AG10803 (cell line): ENCODE data around the gene CDH22.
A peak's percentile ranks its signal among the peaks of the same experiment; 100 is the strongest.

ENCODE experiments used
- DNase-seq: peaks from one replicate; pipeline ENCODE4 v3.0.0; 2010; ENCODE audit warnings: low read depth
- H3K4me3 ChIP-seq: 2 replicates; pipeline ENCODE4 v1.5.1; 2011; ENCODE audit warnings: mild to moderate bottlenecking, low read length, control low read depth
- TF ChIP-seq, protein P1 (sequence below): conservative IDR thresholded peaks from 2 replicates; pipeline ENCODE4 v1.5.1; 2011; ENCODE audit warnings: mild to moderate bottlenecking, low read length, control low read depth, inconsistent platforms

The CDH22 gene

DNA sequence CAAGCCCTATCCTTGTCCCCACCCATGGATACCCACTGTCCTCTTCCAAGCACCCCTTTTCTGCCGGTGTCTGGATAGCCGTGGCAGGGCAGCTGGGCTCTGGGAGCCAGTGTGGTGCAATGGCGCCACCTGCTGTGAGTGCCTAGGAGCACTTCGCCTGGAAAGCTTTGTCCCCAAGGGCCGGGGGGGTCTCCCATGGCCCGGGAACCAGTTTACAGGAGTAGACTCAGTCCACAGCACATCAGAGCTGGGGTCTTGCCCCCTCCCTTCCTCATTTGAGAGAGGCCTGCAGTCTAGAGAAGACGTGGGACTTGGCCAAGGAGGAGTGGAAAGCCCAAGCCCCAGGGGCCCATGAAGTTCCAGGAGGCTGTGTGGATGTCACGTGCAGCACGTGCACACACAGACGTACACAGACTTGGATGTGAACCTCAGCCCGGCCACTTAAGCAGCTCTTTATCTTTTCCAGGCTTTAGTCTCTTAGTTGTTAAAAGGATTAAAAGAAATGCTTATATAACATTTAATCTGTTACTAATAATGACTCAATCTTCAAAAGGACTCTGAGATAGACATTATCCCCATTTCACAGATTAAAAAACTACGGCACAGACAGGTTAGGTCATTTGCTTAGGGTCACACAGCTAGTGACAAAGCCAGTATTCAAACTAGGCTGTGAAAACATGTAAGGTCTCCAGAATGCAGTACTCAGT is 40.9 kb upstream of the CDH22 start:
- H3K4me3 ChIP-seq = no peak overlapping the region
- DNase-seq = peak; percentile 29
- TF ChIP-seq, protein P1, sequence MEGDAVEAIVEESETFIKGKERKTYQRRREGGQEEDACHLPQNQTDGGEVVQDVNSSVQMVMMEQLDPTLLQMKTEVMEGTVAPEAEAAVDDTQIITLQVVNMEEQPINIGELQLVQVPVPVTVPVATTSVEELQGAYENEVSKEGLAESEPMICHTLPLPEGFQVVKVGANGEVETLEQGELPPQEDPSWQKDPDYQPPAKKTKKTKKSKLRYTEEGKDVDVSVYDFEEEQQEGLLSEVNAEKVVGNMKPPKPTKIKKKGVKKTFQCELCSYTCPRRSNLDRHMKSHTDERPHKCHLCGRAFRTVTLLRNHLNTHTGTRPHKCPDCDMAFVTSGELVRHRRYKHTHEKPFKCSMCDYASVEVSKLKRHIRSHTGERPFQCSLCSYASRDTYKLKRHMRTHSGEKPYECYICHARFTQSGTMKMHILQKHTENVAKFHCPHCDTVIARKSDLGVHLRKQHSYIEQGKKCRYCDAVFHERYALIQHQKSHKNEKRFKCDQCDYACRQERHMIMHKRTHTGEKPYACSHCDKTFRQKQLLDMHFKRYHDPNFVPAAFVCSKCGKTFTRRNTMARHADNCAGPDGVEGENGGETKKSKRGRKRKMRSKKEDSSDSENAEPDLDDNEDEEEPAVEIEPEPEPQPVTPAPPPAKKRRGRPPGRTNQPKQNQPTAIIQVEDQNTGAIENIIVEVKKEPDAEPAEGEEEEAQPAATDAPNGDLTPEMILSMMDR = peak; percentile 66

DNA sequence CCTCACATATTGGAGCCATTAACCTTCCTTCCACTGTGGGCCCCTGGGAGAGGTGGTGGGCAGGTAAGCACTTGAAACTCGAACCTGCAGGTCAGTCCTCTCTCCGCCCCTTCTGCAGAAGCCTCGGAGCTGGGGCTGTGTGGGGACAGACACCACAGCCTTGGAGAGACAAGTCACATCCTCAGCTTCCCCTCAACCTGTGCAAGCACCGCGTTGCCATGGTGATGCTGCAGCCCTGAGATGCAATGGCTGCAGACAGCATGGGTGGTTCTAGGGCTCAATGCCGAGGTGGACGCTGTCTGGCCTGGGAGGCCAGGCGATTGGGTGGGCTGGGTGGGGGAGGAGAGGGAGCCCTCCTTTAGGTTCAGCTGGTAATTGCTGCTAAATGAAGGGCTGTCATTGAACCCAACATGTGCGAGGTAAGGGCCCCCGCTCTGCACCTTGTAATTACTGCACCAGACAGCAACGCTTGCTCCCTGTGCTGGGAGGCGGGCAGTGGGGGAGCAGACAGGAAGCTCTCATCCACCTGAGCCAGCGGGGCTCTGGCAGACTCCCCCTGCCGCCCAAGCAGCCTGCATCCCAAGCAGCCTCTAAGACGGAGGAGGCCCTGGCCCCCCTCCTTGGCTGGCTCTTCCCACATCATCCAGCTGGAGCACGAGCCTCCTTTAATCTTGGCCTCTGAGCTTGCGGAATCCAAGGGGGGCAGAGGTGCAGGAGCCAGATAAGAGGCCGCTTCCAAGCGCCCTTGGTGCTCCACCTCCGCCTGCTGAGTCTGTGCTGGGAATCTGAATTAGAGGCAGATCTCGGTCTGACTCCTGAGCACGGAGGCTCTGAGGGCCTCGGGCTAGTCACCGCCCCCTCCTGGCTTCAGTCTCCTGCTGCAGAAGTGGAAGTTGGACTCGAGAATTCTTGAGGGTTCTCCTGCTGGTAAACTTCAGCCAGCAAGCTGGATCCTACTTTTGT is 39.8 kb upstream of the CDH22 start:
- TF ChIP-seq, protein P1 = peak; percentile 44
- no peak overlapping the region for H3K4me3 ChIP-seq
- DNase-seq = peak; percentile 33

DNA sequence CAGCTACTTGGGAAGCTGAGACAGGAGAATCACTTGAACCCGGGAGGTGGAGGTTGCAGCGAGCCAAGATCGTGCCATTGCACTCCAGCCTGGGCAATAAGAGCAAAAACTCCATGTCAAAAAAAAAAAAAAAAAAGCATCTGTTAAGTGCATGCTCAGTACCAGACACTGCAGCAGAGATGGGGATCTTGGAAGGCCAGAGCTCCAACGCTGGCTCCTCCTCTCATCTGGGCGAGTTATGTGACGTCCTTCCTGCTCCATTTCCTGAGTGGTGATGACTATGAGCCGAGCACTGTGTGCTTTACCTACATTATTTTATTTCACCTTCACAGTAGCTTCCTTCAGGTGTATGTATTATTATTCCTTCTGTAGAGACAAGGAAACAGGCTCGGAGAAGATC is 38.5 kb upstream of the CDH22 start:
- no peak overlapping the region for H3K4me3 ChIP-seq
- DNase-seq = no peak
- TF ChIP-seq, protein P1 = no peak

DNA sequence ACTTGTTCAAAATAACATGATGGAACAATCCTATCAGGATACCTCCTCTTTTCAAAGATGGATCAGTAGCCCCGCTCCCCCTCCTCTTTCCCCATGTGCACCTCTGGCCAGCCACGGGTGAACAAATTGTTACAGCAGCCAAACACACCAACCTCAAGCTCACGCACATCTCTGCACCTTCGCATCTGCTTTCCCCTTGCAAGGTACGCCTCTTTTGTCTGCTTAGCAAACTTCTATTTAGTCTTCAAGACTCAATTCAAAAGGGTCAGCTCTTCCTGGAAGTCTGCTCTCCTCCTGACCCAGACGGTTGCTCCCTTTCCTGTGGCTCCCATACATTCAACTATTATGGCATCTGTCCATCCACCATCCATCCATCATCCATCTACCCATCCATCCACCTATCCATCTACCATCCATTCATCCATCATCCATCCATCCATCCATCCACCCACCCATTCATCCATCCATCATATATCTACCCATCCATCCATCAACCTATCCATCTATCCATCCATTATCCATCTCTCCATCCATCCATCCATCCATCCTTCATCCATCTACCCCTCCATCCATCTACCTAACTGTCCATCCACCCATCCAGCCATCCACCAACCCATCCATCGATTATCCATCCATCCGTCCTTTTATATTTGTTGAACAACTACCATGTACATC is 36.3 kb upstream of the CDH22 start:
- no peak overlapping the region for H3K4me3 ChIP-seq
- TF ChIP-seq, protein P1 = no peak
- DNase-seq = no peak

DNA sequence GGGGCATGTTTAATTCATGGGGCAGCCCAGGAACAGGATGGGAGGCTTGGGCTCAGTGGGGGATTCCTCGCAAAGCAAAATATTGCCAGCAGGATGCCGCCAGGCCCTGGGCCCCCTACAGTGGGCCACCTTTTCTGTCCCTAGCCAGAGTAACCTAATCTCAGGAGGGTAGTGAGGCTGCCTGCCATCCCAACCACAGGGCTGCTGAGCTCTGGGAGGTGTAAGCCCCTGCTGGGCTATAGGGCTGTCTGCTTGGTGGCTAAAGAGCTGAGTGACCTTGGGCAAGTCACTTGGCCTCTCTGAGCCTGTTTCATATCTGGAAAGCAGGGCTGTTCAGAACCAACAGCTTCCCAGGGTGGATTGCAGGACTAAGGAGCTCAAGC is 35.7 kb upstream of the CDH22 start:
- no peak for DNase-seq
- TF ChIP-seq, protein P1 = no peak
- no peak overlapping the region for H3K4me3 ChIP-seq

DNA sequence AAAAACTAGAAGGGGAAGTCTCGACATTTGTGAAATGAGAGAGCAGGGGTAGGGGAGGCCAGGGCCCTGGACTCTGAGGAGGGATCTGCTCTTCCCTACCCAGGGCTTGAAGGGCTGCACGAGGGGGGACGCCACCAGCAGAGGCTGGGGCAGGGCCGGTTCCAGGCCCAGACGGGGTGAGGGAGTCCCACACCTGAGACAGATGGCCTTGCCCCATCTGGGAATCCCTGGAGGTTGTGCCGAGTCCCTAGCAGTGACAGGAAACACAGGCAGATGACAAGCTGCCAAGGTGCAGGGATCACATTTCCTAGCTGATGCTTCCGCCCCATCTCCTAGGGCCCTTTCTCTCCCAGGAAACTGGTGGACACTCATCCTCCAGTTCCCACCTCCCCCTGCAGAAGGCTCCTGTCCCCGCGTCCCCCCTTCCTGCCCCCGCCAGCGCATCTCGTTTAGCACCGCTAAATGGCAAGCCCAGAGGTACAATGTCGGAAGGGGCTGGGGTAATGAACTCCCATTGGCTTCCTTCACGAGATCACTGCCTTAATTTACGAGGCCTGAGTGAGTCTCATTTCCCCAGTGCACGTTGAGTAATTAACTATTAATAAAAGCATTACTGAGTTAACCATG is 35.2 kb upstream of the CDH22 start:
- no peak for DNase-seq
- TF ChIP-seq, protein P1 = no peak
- H3K4me3 ChIP-seq = no peak overlapping the region
